Neural cell (in vitro differentiated cells): ENCODE results near the gene ANXA4. TPM values are rescaled to one million over a fixed set of nuclear protein-coding genes. Genes with fewer than 3 reads are reported as not detected.

Experiments used
- H2AFZ ChIP-seq: fragments of 200-600, 300-800 bp; sonication (generic), shearing (Covaris generic); 2 replicates; pipeline ENCODE4 v1.6.0; 2014; ENCODE audit warnings: low read depth, mild to moderate bottlenecking, antibody characterized with exemption, low read length, moderate library complexity
- H3F3A ChIP-seq: fragments of 200-600 bp; shearing (Covaris generic); 2 replicates; pipeline ENCODE4 v1.6.1; 2016; ENCODE audit warnings: mild to moderate bottlenecking, moderate library complexity, mixed read lengths, antibody characterized with exemption, low read length; ENCODE audit not compliant: insufficient read depth, poor library complexity, severe bottlenecking
- H3K27ac ChIP-seq: fragments of 200-600, 300-800 bp; sonication (generic), shearing (Covaris generic); 2 replicates; pipeline ENCODE4 v1.5.1; 2014; ENCODE audit warnings: mild to moderate bottlenecking, low read length, moderate library complexity
- H3K27me3 ChIP-seq: fragments of 300-800, 200-600 bp; sonication (generic), shearing (Covaris generic); 2 replicates; pipeline ENCODE4 v1.6.0; 2014; ENCODE audit warnings: mild to moderate bottlenecking, low read depth, low read length, moderate library complexity; ENCODE audit not compliant: insufficient read depth
- H3K36me3 ChIP-seq: fragments of 300-800, 200-600 bp; sonication (generic), shearing (Covaris generic); 2 replicates; pipeline ENCODE4 v1.5.1; 2014; ENCODE audit warnings: mild to moderate bottlenecking, antibody characterized with exemption, low read length, moderate library complexity; ENCODE audit not compliant: insufficient read depth
- H3K4me2 ChIP-seq: fragments of 300-800, 200-600 bp; sonication (generic), shearing (Covaris generic); 2 replicates; pipeline ENCODE4 v1.6.0; 2014; ENCODE audit warnings: mild to moderate bottlenecking, low read length
- H3K4me3 ChIP-seq: fragments of 300-800, 200-600 bp; sonication (generic), shearing (Covaris generic); 2 replicates; pipeline ENCODE4 v1.5.1; 2014; ENCODE audit warnings: mild to moderate bottlenecking, low read length, moderate library complexity
- H3K79me2 ChIP-seq: fragments of 200-600 bp; shearing (Covaris generic); replicated peaks from 2 replicates; pipeline ENCODE4 v1.6.0; 2014; ENCODE audit warnings: mild to moderate bottlenecking, low read length, moderate library complexity; ENCODE audit not compliant: insufficient read depth
- H3K9ac ChIP-seq: fragments of 300-800, 200-600 bp; sonication (generic), shearing (Covaris generic); 2 replicates; pipeline ENCODE4 v1.6.1; 2016; ENCODE audit warnings: mild to moderate bottlenecking, low read length, mixed read lengths
- H3K9me2 ChIP-seq: fragments of 200-600 bp; shearing (Covaris generic); 2 replicates; pipeline ENCODE4 v1.6.1; 2016; ENCODE audit warnings: mild to moderate bottlenecking, low read length, mixed read lengths; ENCODE audit not compliant: insufficient read depth
- H3K9me3 ChIP-seq: fragments of 200-600, 300-800 bp; sonication (generic), shearing (Covaris generic); 2 replicates; pipeline ENCODE4 v1.6.1; 2016; ENCODE audit warnings: mild to moderate bottlenecking, mixed run types, low read length, moderate library complexity, mixed read lengths
- H4K20me1 ChIP-seq: fragments of 200-600 bp; shearing (Covaris generic); 2 replicates; pipeline ENCODE4 v1.6.1; 2016; ENCODE audit warnings: mild to moderate bottlenecking, mixed run types; ENCODE audit not compliant: insufficient read depth
- CTCF ChIP-seq: fragments of 450-650 bp; IDR thresholded peaks from 2 replicates; pipeline ENCODE4 v1.5.1; 2014; ENCODE audit warnings: antibody characterized with exemption, mild to moderate bottlenecking, moderate library complexity; ENCODE audit not compliant: poor library complexity, severe bottlenecking
- EP300 ChIP-seq: fragments of 450-650 bp; conservative IDR thresholded peaks from 2 replicates; pipeline ENCODE4 v1.6.1; 2014; ENCODE audit warnings: antibody characterized with exemption, mild to moderate bottlenecking, moderate library complexity; ENCODE audit not compliant: poor library complexity, severe bottlenecking
- EZH2 ChIP-seq: fragments of 200-600, 300-800 bp; shearing (Covaris generic), sonication (generic); IDR thresholded peaks from 2 replicates; pipeline ENCODE4 v1.6.1; 2014; ENCODE audit warnings: antibody characterized with exemption, low read length, borderline replicate concordance, mild to moderate bottlenecking; ENCODE audit not compliant: insufficient read depth, poor library complexity, severe bottlenecking
- MXI1 ChIP-seq: fragments of 450-650 bp; conservative IDR thresholded peaks from 2 replicates; pipeline ENCODE4 v1.6.1; 2014; ENCODE audit warnings: antibody characterized with exemption, mild to moderate bottlenecking; ENCODE audit not compliant: poor library complexity, severe bottlenecking
- POLR2AphosphoS5 ChIP-seq: IDR thresholded peaks from 2 replicates; pipeline ENCODE4 v1.6.1; 2012
- RAD21 ChIP-seq: fragments of 450-650 bp; conservative IDR thresholded peaks from 2 replicates; pipeline ENCODE4 v1.6.1; 2014; ENCODE audit warnings: antibody characterized with exemption, mild to moderate bottlenecking, moderate library complexity
- SMC3 ChIP-seq: fragments of 450-650 bp; conservative IDR thresholded peaks from 2 replicates; pipeline ENCODE4 v1.6.1; 2014; ENCODE audit warnings: antibody characterized with exemption, mild to moderate bottlenecking, moderate library complexity; ENCODE audit not compliant: poor library complexity
- TAF1 ChIP-seq: IDR thresholded peaks from 2 replicates; pipeline ENCODE4 v1.6.1; 2012; ENCODE audit warnings: low read depth
- polyA plus RNA-seq: library from polyadenylated mRNA; depleted of rRNA; stranded (reverse); fragments of >200 nt; gene quantifications from 2 replicates; pipeline ENCODE4 v1.2.3, GENCODE V29; 2014
- TF ChIP-seq, protein P1 (sequence below): IDR thresholded peaks from 2 replicates; pipeline ENCODE4 v1.6.1; 2012; ENCODE audit warnings: borderline replicate concordance

ANXA4 gene
- polyA plus RNA-seq, 1 donor from 2014 or later, result 1.8 TPM

DNA sequence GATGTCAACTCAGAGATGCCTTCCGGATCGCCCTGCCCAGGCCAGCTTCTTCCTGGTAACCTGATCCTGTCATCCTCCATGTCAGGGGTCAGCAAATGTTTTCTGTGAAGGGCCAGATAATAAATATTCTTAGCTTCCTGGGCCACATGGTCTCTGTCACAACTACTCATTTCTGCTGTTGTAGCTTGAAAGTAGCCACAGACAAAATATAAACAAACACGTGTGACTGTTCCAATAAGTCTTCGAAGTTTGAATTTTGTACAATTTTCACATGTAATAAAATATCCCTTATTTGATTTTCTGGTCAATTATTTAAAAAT is 35.8 kb downstream of the ANXA4 start:
- H2AFZ ChIP-seq, result no peak overlapping the region
- H3K9ac ChIP-seq, result no peak overlapping the region
- no peaks in the 10 kb centered on the region for H3F3A ChIP-seq
- no peaks in the 10 kb centered on the region for H4K20me1 ChIP-seq
- H3K79me2 ChIP-seq, result no peaks in the 10 kb centered on the region
- H3K27me3 ChIP-seq, result no peaks in the 10 kb centered on the region
- no peak overlapping the region for H3K4me3 ChIP-seq
- H3K36me3 ChIP-seq, result no peaks in the 10 kb centered on the region
- TF ChIP-seq EZH2 (no peak), SMC3 (no peak), EP300 (no peak), CTCF (no peak), POLR2AphosphoS5 (no peak), TAF1 (no peak), RAD21 (no peak), MXI1 (no peak)
- TF ChIP-seq, protein P1, sequence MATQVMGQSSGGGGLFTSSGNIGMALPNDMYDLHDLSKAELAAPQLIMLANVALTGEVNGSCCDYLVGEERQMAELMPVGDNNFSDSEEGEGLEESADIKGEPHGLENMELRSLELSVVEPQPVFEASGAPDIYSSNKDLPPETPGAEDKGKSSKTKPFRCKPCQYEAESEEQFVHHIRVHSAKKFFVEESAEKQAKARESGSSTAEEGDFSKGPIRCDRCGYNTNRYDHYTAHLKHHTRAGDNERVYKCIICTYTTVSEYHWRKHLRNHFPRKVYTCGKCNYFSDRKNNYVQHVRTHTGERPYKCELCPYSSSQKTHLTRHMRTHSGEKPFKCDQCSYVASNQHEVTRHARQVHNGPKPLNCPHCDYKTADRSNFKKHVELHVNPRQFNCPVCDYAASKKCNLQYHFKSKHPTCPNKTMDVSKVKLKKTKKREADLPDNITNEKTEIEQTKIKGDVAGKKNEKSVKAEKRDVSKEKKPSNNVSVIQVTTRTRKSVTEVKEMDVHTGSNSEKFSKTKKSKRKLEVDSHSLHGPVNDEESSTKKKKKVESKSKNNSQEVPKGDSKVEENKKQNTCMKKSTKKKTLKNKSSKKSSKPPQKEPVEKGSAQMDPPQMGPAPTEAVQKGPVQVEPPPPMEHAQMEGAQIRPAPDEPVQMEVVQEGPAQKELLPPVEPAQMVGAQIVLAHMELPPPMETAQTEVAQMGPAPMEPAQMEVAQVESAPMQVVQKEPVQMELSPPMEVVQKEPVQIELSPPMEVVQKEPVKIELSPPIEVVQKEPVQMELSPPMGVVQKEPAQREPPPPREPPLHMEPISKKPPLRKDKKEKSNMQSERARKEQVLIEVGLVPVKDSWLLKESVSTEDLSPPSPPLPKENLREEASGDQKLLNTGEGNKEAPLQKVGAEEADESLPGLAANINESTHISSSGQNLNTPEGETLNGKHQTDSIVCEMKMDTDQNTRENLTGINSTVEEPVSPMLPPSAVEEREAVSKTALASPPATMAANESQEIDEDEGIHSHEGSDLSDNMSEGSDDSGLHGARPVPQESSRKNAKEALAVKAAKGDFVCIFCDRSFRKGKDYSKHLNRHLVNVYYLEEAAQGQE, result no peak
- no peaks in the 10 kb centered on the region for H3K9me2 ChIP-seq
- H3K4me2 ChIP-seq, result no peak overlapping the region
- no peak overlapping the region for H3K27ac ChIP-seq
- no peaks in the 10 kb centered on the region for H3K9me3 ChIP-seq

DNA sequence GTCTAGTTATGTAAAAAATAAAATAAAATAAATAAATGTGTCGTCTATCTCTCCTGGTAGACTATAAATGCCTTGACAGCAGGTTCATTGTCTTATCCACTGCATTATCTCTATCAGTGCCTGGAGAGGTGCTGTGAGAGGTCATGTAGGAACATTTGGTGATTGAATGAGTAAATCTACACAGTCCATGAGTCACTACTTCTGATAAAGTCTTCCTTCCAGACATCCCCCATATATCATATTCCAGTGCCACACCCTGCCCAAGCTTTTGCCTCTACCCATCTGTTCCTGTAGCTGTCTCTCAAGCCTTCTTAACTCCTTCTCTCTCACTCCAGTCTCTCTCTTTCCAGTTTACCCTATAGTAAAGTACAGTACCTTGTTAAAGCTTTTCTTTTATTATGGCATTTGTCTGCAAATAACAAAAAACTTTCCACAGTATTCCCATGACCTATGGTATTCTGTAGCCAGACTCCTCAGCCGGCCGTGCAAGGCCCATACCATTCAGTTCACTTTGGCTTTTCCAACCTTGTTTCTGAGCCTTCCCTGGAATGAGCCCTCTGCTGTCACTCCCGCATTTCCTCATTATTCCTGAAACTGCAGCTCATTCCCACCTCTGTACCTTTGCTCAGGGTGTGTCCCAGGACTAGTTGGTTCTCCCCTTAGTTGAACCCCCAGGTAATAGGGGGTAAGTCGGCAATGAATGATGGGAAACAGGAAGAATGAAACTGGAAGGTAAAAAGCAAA is 37.5 kb downstream of the ANXA4 start:
- Histone ChIP-seq H4K20me1 (no peaks in the 10 kb centered on the region), H3K27ac (no peak overlapping the region), H3K9me2 (no peaks in the 10 kb centered on the region), H3K4me3 (no peak overlapping the region), H3K79me2 (no peaks in the 10 kb centered on the region), H3K9me3 (no peaks in the 10 kb centered on the region), H3K9ac (no peak overlapping the region), H3K36me3 (no peaks in the 10 kb centered on the region), H2AFZ (no peak overlapping the region), H3K27me3 (no peaks in the 10 kb centered on the region), H3F3A (no peaks in the 10 kb centered on the region), H3K4me2 (no peak overlapping the region)
- TF ChIP-seq EP300 (no peak), EZH2 (no peak), TAF1 (no peak), SMC3 (no peak), RAD21 (no peak), MXI1 (no peak), POLR2AphosphoS5 (no peak), CTCF (no peak)
- TF ChIP-seq, protein P1, result no peak
